Nephron progenitor cell (in vitro differentiated cells): ENCODE measurements around the gene TSPOAP1.

ENCODE experiments used
- DNase-seq: peaks from one replicate; pipeline ENCODE4 v3.0.0; 2021
- H3K27ac Mint-ChIP-seq: 2 replicates; pipeline ENCODE4 v1.8.0; 2021; ENCODE audit warnings: mild to moderate bottlenecking, moderate library complexity, mixed read lengths
- H3K27me3 Mint-ChIP-seq: 2 replicates; pipeline ENCODE4 v1.8.0; 2021; ENCODE audit warnings: mild to moderate bottlenecking, low read depth, mixed read lengths; ENCODE audit not compliant: poor library complexity
- H3K36me3 Mint-ChIP-seq: 2 replicates; pipeline ENCODE4 v1.8.0; 2021; ENCODE audit warnings: low read depth, mixed read lengths
- H3K4me1 Mint-ChIP-seq: 2 replicates; pipeline ENCODE4 v1.8.0; 2021; ENCODE audit warnings: mixed read lengths
- H3K4me3 Mint-ChIP-seq: 2 replicates; pipeline ENCODE4 v1.8.0; 2021; ENCODE audit warnings: mild to moderate bottlenecking, moderate library complexity, mixed read lengths
- H3K9me3 Mint-ChIP-seq: 2 replicates; pipeline ENCODE4 v1.8.0; 2021; ENCODE audit warnings: mild to moderate bottlenecking, moderate library complexity, mixed read lengths
- TF ChIP-seq, protein P1 (sequence below): fragments of 200-600 bp; sonication (generic); IDR thresholded peaks from 2 replicates; pipeline ENCODE4 v1.5.0; 2021; ENCODE audit warnings: antibody characterized with exemption

TSPOAP1 gene, protein sequence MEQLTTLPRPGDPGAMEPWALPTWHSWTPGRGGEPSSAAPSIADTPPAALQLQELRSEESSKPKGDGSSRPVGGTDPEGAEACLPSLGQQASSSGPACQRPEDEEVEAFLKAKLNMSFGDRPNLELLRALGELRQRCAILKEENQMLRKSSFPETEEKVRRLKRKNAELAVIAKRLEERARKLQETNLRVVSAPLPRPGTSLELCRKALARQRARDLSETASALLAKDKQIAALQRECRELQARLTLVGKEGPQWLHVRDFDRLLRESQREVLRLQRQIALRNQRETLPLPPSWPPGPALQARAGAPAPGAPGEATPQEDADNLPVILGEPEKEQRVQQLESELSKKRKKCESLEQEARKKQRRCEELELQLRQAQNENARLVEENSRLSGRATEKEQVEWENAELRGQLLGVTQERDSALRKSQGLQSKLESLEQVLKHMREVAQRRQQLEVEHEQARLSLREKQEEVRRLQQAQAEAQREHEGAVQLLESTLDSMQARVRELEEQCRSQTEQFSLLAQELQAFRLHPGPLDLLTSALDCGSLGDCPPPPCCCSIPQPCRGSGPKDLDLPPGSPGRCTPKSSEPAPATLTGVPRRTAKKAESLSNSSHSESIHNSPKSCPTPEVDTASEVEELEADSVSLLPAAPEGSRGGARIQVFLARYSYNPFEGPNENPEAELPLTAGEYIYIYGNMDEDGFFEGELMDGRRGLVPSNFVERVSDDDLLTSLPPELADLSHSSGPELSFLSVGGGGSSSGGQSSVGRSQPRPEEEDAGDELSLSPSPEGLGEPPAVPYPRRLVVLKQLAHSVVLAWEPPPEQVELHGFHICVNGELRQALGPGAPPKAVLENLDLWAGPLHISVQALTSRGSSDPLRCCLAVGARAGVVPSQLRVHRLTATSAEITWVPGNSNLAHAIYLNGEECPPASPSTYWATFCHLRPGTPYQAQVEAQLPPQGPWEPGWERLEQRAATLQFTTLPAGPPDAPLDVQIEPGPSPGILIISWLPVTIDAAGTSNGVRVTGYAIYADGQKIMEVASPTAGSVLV (N-terminal part only)

DNA sequence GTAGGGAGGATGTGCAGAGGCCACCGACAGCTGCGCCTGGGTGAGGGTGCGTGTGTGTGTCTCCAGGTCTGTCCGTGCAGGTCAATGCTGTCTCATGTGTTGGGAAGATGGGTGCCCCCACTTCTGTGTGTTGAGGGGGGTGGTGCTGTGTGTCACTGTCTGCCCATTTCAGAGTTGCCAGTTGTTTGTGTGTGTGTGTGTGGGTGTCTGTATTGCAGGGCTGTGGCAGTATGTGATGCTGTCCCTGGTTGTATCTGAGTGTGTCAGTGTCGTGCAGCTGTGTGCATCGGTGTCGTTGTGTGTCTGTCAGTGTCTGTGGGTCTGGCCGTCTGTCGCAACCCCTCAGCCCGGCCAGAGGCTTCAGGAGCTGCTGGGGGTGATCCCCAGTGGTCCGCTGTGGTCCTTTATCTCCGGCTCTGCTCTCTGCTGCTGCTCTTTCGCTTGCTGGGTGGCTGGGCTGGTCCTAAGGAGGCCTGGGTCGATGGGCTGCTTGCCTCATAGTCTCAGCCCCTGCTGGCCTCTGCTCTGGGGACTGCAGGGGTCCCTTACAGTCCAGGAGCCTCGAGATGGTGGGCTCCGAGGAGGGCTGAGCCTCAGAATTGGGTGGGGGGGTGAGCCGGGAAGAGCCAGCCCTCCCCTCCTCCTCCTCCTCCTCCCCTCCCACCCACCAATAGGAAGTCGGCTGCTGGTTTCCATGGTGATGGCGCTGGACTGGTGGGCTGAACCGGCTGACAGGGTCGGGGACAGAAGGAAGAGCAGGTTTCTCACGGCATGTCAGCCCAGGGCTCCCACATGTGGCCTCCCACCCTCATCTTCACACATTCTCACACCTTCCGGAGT, at the start of gene TSPOAP1:
Gene TSPOAP1, minus strand, starts transcription at position 601 of the 840 bp plus-strand sequence. CDS start 875 bp downstream, outside the sequence.
- peaks cover 83% of the 10 kb centered on the region for H3K4me1 Mint-ChIP-seq
- H3K27me3 Mint-ChIP-seq, result peaks cover 11% of the 10 kb centered on the region
- no peaks in the 10 kb centered on the region for H3K9me3 Mint-ChIP-seq
- peak; percentile 77 for DNase-seq
- peak within 1 kb of the TSS; percentile 79 for H3K4me3 Mint-ChIP-seq
- peak within 1 kb of the TSS; percentile 93 for H3K27ac Mint-ChIP-seq
- TF ChIP-seq, protein P1, sequence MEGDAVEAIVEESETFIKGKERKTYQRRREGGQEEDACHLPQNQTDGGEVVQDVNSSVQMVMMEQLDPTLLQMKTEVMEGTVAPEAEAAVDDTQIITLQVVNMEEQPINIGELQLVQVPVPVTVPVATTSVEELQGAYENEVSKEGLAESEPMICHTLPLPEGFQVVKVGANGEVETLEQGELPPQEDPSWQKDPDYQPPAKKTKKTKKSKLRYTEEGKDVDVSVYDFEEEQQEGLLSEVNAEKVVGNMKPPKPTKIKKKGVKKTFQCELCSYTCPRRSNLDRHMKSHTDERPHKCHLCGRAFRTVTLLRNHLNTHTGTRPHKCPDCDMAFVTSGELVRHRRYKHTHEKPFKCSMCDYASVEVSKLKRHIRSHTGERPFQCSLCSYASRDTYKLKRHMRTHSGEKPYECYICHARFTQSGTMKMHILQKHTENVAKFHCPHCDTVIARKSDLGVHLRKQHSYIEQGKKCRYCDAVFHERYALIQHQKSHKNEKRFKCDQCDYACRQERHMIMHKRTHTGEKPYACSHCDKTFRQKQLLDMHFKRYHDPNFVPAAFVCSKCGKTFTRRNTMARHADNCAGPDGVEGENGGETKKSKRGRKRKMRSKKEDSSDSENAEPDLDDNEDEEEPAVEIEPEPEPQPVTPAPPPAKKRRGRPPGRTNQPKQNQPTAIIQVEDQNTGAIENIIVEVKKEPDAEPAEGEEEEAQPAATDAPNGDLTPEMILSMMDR, result no peak
- no peaks in the 10 kb centered on the region for H3K36me3 Mint-ChIP-seq

DNA sequence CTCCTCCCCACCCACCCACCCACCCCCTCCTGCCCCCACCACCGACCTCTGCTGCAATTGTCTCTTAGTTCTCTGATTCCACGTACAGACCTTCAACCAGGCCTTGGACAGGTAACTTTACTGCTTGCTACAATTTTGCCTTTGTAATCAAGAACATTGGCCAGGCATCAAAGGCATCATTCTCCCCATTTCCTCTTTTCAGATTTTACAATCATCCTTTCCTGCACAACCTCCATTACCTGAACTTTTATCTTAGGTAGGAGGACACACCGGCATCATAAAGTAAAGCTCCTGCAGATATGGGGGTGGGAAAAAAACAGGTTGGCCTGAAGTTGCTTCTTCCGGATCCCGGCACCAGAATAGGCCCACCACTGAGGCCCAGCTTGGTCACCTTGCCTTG, 49.1 kb upstream of the TSPOAP1 start:
- Mint-ChIP-seq H3K27me3 (peaks cover 3% of the 10 kb centered on the region), H3K27ac (no peak overlapping the region), H3K4me1 (peaks cover 43% of the 10 kb centered on the region), H3K36me3 (no peaks in the 10 kb centered on the region), H3K4me3 (no peak overlapping the region), H3K9me3 (no peaks in the 10 kb centered on the region)
- DNase-seq, result no peak
- TF ChIP-seq, protein P1, result no peak

DNA sequence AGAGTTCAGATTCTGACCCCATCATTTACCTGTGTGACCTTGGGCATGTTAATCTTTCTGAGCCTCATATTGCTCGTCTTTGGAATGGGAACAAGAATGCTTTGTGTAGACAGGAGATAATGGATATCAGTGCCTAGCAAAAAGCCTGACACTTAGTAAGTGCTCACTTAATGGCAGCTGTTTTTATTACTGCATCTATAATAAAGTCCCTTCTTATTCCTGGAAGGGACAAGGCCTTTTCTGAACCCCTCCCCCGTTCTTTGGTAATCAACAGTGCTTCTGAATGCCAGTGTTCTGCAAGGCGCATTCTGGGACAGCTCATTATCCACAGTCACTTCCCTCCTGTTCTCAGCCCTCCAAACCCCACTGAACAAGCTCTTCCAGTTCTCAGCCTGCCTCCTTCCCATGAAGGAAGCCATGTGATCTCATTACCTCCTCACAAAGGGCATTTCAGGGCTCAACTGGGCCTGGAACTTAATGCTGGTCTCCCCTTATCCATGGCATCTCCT, 48.6 kb upstream of the TSPOAP1 start:
- Mint-ChIP-seq H3K4me1 (peaks cover 38% of the 10 kb centered on the region), H3K4me3 (no peak overlapping the region), H3K27me3 (peaks cover 3% of the 10 kb centered on the region), H3K27ac (no peak overlapping the region), H3K9me3 (no peaks in the 10 kb centered on the region), H3K36me3 (no peaks in the 10 kb centered on the region)
- TF ChIP-seq, protein P1, result no peak
- no peak for DNase-seq

DNA sequence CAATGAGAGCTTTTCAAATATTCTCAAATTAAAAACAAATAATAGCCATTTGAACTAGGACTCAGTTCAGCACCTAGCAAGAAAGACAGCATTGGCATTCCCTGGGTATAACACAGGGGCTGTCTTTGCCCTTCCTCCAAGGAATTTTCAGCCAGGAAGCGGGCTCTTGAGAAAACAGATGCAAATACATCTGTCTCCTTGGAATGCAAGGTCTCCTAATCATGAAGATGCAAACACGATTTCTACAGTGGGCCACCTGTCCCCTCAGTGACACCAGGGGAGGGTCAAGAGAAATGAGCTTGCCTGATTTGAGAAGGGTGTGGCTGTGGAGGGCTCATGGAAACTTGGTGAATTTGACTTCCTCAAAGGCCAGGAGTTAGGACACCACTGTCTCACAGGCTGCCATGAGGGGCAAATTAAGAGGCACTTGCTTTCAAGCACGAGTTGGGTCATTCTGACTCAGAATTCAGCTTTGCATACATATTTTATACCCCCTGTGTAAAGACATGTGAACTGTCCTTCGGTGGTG, 47.9 kb upstream of the TSPOAP1 start:
- TF ChIP-seq, protein P1, result no peak
- Mint-ChIP-seq H3K9me3 (no peaks in the 10 kb centered on the region), H3K4me1 (peaks cover 33% of the 10 kb centered on the region), H3K27me3 (peaks cover 3% of the 10 kb centered on the region), H3K36me3 (no peaks in the 10 kb centered on the region), H3K27ac (no peak overlapping the region), H3K4me3 (no peak overlapping the region)
- no peak for DNase-seq

DNA sequence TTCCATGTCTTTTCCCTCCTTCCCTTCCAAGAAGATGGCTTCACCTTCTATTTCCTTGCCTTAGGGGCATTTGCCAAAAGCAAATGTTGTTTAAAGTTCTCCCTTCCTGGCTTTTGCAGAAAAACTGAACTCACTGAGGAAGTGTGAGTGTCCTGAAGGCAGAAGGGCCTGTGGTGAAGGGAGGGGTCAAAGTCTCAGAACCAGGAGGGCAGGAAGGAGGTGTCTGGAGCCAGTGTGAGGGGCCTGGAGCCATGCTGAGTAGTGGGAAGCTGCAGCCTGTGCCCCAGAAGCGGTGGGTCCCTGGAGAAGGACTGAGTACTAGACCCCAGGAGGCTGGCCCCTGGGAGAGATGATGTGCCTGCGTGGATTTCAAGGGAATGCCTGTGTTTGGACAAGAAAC, 47.2 kb upstream of the TSPOAP1 start:
- no peak for DNase-seq
- TF ChIP-seq, protein P1, result no peak
- peaks cover 26% of the 10 kb centered on the region for H3K4me1 Mint-ChIP-seq
- H3K27me3 Mint-ChIP-seq, result peaks cover 4% of the 10 kb centered on the region
- H3K36me3 Mint-ChIP-seq, result no peaks in the 10 kb centered on the region
- no peak overlapping the region for H3K27ac Mint-ChIP-seq
- H3K9me3 Mint-ChIP-seq, result no peaks in the 10 kb centered on the region
- no peak overlapping the region for H3K4me3 Mint-ChIP-seq
